Measurements from ENCODE around the gene ASIC5. TPM values are rescaled to one million over a fixed set of nuclear protein-coding genes. Genes with fewer than 3 reads are reported as not detected.

ASIC5 gene
- total RNA-seq, 1 donor from 2014 or later, result not detected

- H3K4me1 Mint-ChIP-seq (ENCODE audit: low read depth), result no peaks in the 10 kb centered on the region
- H3K27ac Mint-ChIP-seq, result no peak overlapping the region
- no peaks in the 10 kb centered on the region for H3K9me3 Mint-ChIP-seq
- intact Hi-C loops (cut with micrococcal nuclease), result loop anchor here (1.0 to 10.0 kb wide), 5 partner anchors 112 to 980 kb away; partner anchors contain the start of gene CTSO
- DNase-seq (ENCODE audit: low spot score), result peak; percentile 2
- H3K4me3 Mint-ChIP-seq, result no peak overlapping the region
- no peaks in the 10 kb centered on the region for H3K36me3 Mint-ChIP-seq (ENCODE audit: low read depth)
- no peaks in the 10 kb centered on the region for H3K27me3 Mint-ChIP-seq (ENCODE audit: insufficient read depth)
These were observed 78.9 kb downstream of the ASIC5 start for GRCh38 chr4:155787113-155787710.

- H3K4me1 Mint-ChIP-seq (ENCODE audit: low read depth), result no peaks in the 10 kb centered on the region
- H3K36me3 Mint-ChIP-seq (ENCODE audit: low read depth), result no peaks in the 10 kb centered on the region
- no peak for DNase-seq (ENCODE audit: low spot score)
- intact Hi-C loops (cut with micrococcal nuclease), result loop anchor here (2.0 to 10.0 kb wide), 2 partner anchors 111 to 979 kb away; no protein-coding TSS in a partner anchor
- H3K27me3 Mint-ChIP-seq (ENCODE audit: insufficient read depth), result no peaks in the 10 kb centered on the region
- no peaks in the 10 kb centered on the region for H3K9me3 Mint-ChIP-seq
- no peak overlapping the region for H3K4me3 Mint-ChIP-seq
- H3K27ac Mint-ChIP-seq, result no peak overlapping the region
These were observed 80.2 kb downstream of the ASIC5 start for GRCh38 chr4:155785828-155786227.

- H3K27ac Mint-ChIP-seq, result no peak overlapping the region
- H3K27me3 Mint-ChIP-seq (ENCODE audit: insufficient read depth), result no peaks in the 10 kb centered on the region
- no peaks in the 10 kb centered on the region for H3K4me1 Mint-ChIP-seq (ENCODE audit: low read depth)
- H3K4me3 Mint-ChIP-seq, result no peak overlapping the region
- intact Hi-C loops (cut with micrococcal nuclease), result loop anchor here (10.0 kb wide), 1 partner anchor 110 kb away; no protein-coding TSS in a partner anchor
- H3K36me3 Mint-ChIP-seq (ENCODE audit: low read depth), result no peaks in the 10 kb centered on the region
- DNase-seq (ENCODE audit: low spot score), result no peak
- H3K9me3 Mint-ChIP-seq, result no peaks in the 10 kb centered on the region
These were observed 81.4 kb downstream of the ASIC5 start for GRCh38 chr4:155784637-155785036.

GRCh38 chr4:155781249-155781831 is 84.7 kb downstream of the ASIC5 start:
- Mint-ChIP-seq H3K27me3 (ENCODE audit: insufficient read depth) (no peaks in the 10 kb centered on the region), H3K36me3 (ENCODE audit: low read depth) (no peaks in the 10 kb centered on the region), H3K4me1 (ENCODE audit: low read depth) (no peaks in the 10 kb centered on the region), H3K9me3 (no peaks in the 10 kb centered on the region), H3K4me3 (no peak overlapping the region), H3K27ac (no peak overlapping the region)
- intact Hi-C loops (cut with micrococcal nuclease), result loop anchor here (10.0 kb wide), 1 partner anchor 107 kb away; no protein-coding TSS in a partner anchor
- DNase-seq (ENCODE audit: low spot score), result no peak

GRCh38 chr4:155780775-155781174 is 85.3 kb downstream of the ASIC5 start:
- intact Hi-C loops (cut with micrococcal nuclease), result loop anchor here (10.0 kb wide), 1 partner anchor 106 kb away; no protein-coding TSS in a partner anchor
- no peak overlapping the region for H3K27ac Mint-ChIP-seq
- H3K27me3 Mint-ChIP-seq (ENCODE audit: insufficient read depth), result no peaks in the 10 kb centered on the region
- H3K36me3 Mint-ChIP-seq (ENCODE audit: low read depth), result no peaks in the 10 kb centered on the region
- no peak for DNase-seq (ENCODE audit: low spot score)
- no peaks in the 10 kb centered on the region for H3K9me3 Mint-ChIP-seq
- H3K4me3 Mint-ChIP-seq, result no peak overlapping the region
- no peaks in the 10 kb centered on the region for H3K4me1 Mint-ChIP-seq (ENCODE audit: low read depth)

Other genes with a start within 250 kb of the ASIC5 start
- gene GUCY1A1, start 199.4 kb downstream of the ASIC5 start, total RNA-seq, result 0.08 TPM in 1 of 2 replicates, not detected in the other
- gene GUCY1B1, start 107.3 kb downstream of the ASIC5 start, total RNA-seq, result 0.26 and 0.29 TPM in 2 replicates
- gene TDO2, start 37.4 kb upstream of the ASIC5 start, total RNA-seq, result not detected in 2 replicates
- 0.73 and 0.93 TPM in 2 replicates for gene CTSO, start 87.6 kb upstream of the ASIC5 start, total RNA-seq